MM.1S (cell line): ENCODE data around the gene MBTPS1.

Experiments used
- DNase-seq: peaks from one replicate; pipeline ENCODE4 v3.0.0-alpha.2; 2015
- H2AFZ ChIP-seq: fragments of 300-600 bp; sonication (generic); 2 replicates; pipeline ENCODE4 v1.6.0; 2016; ENCODE audit warnings: antibody characterized with exemption, low read length
- H3F3A ChIP-seq: fragments of 300-600 bp; sonication (generic); 2 replicates; pipeline ENCODE4 v1.6.1; 2016; ENCODE audit warnings: mild to moderate bottlenecking, antibody characterized with exemption, low read length, moderate library complexity, mixed read lengths; ENCODE audit not compliant: insufficient read depth
- H3K27ac ChIP-seq: fragments of 300-600 bp; sonication (generic); 2 replicates; pipeline ENCODE4 v1.5.1; 2016; ENCODE audit warnings: mild to moderate bottlenecking, low read length
- H3K27me3 ChIP-seq: fragments of 300-600 bp; sonication (generic); replicated peaks from 2 replicates; pipeline ENCODE4 v1.6.0; 2016; ENCODE audit warnings: low read length; ENCODE audit not compliant: insufficient read depth
- H3K36me3 ChIP-seq: fragments of 300-600 bp; sonication (generic); replicated peaks from 2 replicates; pipeline ENCODE4 v1.6.1; 2016; ENCODE audit warnings: mild to moderate bottlenecking, low read length, mixed read lengths; ENCODE audit not compliant: insufficient read depth
- H3K4me1 ChIP-seq: fragments of 300-600 bp; sonication (generic); 2 replicates; pipeline ENCODE4 v1.6.1; 2016; ENCODE audit warnings: low read length, mixed read lengths
- H3K4me2 ChIP-seq: fragments of 300-600 bp; sonication (generic); 2 replicates; pipeline ENCODE4 v1.6.0; 2016; ENCODE audit warnings: low read depth, low read length
- H3K4me3 ChIP-seq: fragments of 300-600 bp; sonication (generic); 2 replicates; pipeline ENCODE4 v1.5.1; 2016; ENCODE audit warnings: low read length, mixed read lengths
- H3K79me2 ChIP-seq: fragments of 300-600 bp; sonication (generic); 2 replicates; pipeline ENCODE4 v1.6.1; 2016; ENCODE audit warnings: mixed run types, low read length, mixed read lengths
- H3K9ac ChIP-seq: fragments of 300-600 bp; sonication (generic); 2 replicates; pipeline ENCODE4 v1.6.1; 2016; ENCODE audit warnings: low read length, mixed read lengths
- H3K9me2 ChIP-seq: fragments of 300-600 bp; sonication (generic); replicated peaks from 2 replicates; pipeline ENCODE4 v1.6.1; 2016; ENCODE audit warnings: mild to moderate bottlenecking, low read length, mixed read lengths; ENCODE audit not compliant: insufficient read depth
- H3K9me3 ChIP-seq: fragments of 300-600 bp; sonication (generic); replicated peaks from 2 replicates; pipeline ENCODE4 v1.6.1; 2016; ENCODE audit warnings: mild to moderate bottlenecking, low read length, mixed read lengths; ENCODE audit not compliant: insufficient read depth
- H4K20me1 ChIP-seq: fragments of 300-600 bp; sonication (generic); 2 replicates; pipeline ENCODE4 v1.6.1; 2016; ENCODE audit warnings: mild to moderate bottlenecking, low read length, moderate library complexity, mixed read lengths; ENCODE audit not compliant: insufficient read depth
- CTCF ChIP-seq: fragments of 300-600 bp; sonication (generic); IDR thresholded peaks from 2 replicates; pipeline ENCODE4 v1.5.1; 2016; ENCODE audit warnings: antibody characterized with exemption, low read length, mixed read lengths
- EZH2 ChIP-seq: fragments of 300-600 bp; sonication (generic); optimal IDR thresholded peaks from 2 replicates; pipeline ENCODE3; 2017; ENCODE audit warnings: low read depth, mild to moderate bottlenecking, antibody characterized with exemption, low read length, mixed read lengths
- EZH2phosphoT487 ChIP-seq: fragments of 300-600 bp; sonication (generic); IDR thresholded peaks from 2 replicates; pipeline ENCODE4 v1.6.1; 2018; ENCODE audit warnings: antibody characterized with exemption, low read length

The MBTPS1 gene

DNA sequence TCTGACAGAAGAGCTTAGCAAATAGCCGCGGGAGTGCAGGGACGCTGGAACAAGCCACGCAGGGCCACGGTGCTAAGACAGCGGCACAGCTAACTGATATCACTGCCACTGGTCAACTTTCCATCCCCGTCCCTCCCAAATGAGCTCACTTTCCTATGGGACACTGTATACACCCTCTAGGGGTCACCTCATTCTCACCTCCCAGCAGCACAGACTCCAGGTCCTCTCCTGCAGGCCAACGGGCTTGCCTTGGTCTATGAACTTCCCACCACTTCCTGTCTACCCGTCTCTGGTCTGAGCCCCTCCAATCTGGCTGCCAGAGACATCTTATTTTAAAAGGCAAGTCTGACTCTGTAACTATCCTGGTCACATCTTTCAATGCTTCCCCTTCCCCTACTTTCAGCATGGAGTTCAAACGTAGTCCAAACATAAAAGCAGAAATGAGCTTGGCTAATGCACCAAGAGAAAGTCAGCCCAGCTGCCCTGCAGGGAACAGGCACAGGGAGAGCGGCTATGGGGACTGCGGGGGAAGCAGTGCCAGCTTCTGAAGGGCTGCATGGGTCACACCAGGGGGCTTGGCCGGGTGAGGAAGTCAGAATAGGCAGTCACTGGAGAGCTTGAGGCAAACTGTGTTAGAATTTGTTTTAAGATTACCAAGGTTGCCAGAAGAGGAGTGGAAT, 47.8 kb downstream of the MBTPS1 start:
- Histone ChIP-seq H3F3A (no peaks in the 10 kb centered on the region; the same call in 1 of the 2 replicates), H3K79me2 (0 out of 2 replicates have a peak, but pooled peaks cover 5% of the 10 kb centered on the region), H4K20me1 (no peaks in the 10 kb centered on the region), H3K4me2 (no peak overlapping the region), H3K36me3 (0 out of 2 replicates have a peak, but pooled peaks cover 6% of the 10 kb centered on the region), H3K4me3 (no peak overlapping the region), H3K4me1 (peaks cover 18% of the 10 kb centered on the region), H3K9me2 (no peaks in the 10 kb centered on the region), H3K27ac (peak overlapping the region; percentile 45; the same call in 1 of the 2 replicates), H3K27me3 (no peaks in the 10 kb centered on the region), H2AFZ (no peak overlapping the region), H3K9me3 (no peaks in the 10 kb centered on the region), H3K9ac (no peak overlapping the region)
- TF ChIP-seq CTCF, result no peak
- DNase-seq, result no peak

- Histone ChIP-seq H4K20me1 (no peaks in the 10 kb centered on the region), H3K27me3 (no peaks in the 10 kb centered on the region), H3K4me3 (no peak overlapping the region), H3K36me3 (0 out of 2 replicates have a peak, but pooled peaks cover 6% of the 10 kb centered on the region), H3K4me2 (no peak overlapping the region), H3K9me3 (no peaks in the 10 kb centered on the region), H3K9me2 (no peaks in the 10 kb centered on the region), H3K4me1 (peaks cover 18% of the 10 kb centered on the region), H3K79me2 (0 out of 2 replicates have a peak, but pooled peaks cover 5% of the 10 kb centered on the region), H2AFZ (no peak overlapping the region), H3K27ac (no peak overlapping the region), H3K9ac (no peak overlapping the region), H3F3A (no peaks in the 10 kb centered on the region; the same call in 1 of the 2 replicates)
- TF ChIP-seq CTCF, result no peak
- no peak for TF ChIP-seq EZH2
- no peak for TF ChIP-seq EZH2phosphoT487
- no peak for DNase-seq
These were observed 48.7 kb downstream of the MBTPS1 start for GRCh38 chr16:84068041-84068440.

GRCh38 chr16:84067640-84068039, 49.1 kb downstream of the MBTPS1 start:
- DNase-seq, result no peak
- H3K9ac ChIP-seq, result no peak overlapping the region
- no peak overlapping the region for H3K4me2 ChIP-seq
- no peaks in the 10 kb centered on the region for H3K9me3 ChIP-seq
- 0 out of 2 replicates have a peak, but pooled peaks cover 5% of the 10 kb centered on the region for H3K79me2 ChIP-seq
- H2AFZ ChIP-seq, result no peak overlapping the region
- no peak overlapping the region for H3K4me3 ChIP-seq
- H3K27me3 ChIP-seq, result no peaks in the 10 kb centered on the region
- H3K4me1 ChIP-seq, result peaks cover 18% of the 10 kb centered on the region
- no peaks in the 10 kb centered on the region; the same call in 1 of the 2 replicates for H3F3A ChIP-seq
- no peak for TF ChIP-seq EZH2phosphoT487
- no peak for TF ChIP-seq CTCF
- TF ChIP-seq EZH2, result no peak
- no peaks in the 10 kb centered on the region for H3K9me2 ChIP-seq
- H4K20me1 ChIP-seq, result no peaks in the 10 kb centered on the region
- H3K36me3 ChIP-seq, result 0 out of 2 replicates have a peak, but pooled peaks cover 6% of the 10 kb centered on the region
- H3K27ac ChIP-seq, result no peak overlapping the region
